NAMALWA (cell line): Measurements from ENCODE around the gene IL9R.
"Not testable (repeated sequence)": the region's sequence is repeated elsewhere in the genome, so short reads cannot be mapped to it uniquely, and the experiment has no call there.

Experiments used
- DNase-seq: peaks from one replicate; pipeline ENCODE4 v3.0.0-alpha.2; 2015; ENCODE audit warnings: low spot score

IL9R gene

GRCh38 chrX:156030474-156030873 is 33.0 kb downstream of the IL9R start:
- not testable (repeated sequence) for DNase-seq
